NB4 (cell line): ENCODE data around the gene WASF3.

ENCODE experiments used
- CTCF ChIP-seq: IDR thresholded peaks from one replicate; pipeline ENCODE4 v1.5.1; 2012; ENCODE audit warnings: low read depth, low read length
- MYC ChIP-seq: IDR thresholded peaks from 2 replicates; pipeline ENCODE4 v1.6.1; 2011; ENCODE audit warnings: low read depth, low read length
- POLR2A ChIP-seq: IDR thresholded peaks from 2 replicates; pipeline ENCODE4 v1.6.1; 2011; ENCODE audit warnings: mild to moderate bottlenecking; ENCODE audit not compliant: insufficient read length; ENCODE audit errors: extremely low read depth
- TF ChIP-seq, protein P1 (sequence below): IDR thresholded peaks from 2 replicates; pipeline ENCODE4 v1.6.1; 2011; ENCODE audit warnings: low read depth, low read length

DNA sequence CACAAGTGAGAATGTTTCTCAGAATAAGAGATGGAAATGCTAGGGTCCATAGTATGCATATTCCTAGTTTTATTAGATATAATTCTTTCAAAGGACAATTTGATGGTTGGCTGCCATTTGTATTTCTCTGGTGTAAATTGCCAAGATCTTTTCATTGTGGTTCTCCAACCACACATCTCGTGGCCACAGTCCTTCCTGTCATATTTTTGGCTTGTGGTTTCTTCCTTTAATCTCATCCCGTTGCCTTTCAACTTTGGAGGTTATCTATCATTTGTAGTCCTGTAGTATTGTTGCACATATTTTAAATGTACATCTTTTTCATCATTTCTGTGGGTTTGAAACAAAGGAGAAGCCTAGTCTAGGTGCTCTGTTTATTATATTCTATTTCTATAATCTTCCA lies 61.2 kb downstream of the WASF3 start:
- TF ChIP-seq, protein P1, sequence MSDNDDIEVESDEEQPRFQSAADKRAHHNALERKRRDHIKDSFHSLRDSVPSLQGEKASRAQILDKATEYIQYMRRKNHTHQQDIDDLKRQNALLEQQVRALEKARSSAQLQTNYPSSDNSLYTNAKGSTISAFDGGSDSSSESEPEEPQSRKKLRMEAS, result no peak
- TF ChIP-seq CTCF (no peak), POLR2A (no peak), MYC (no peak)
